Kidney epithelial cell (primary cell): ENCODE measurements around the gene STK11. TPM values are rescaled to one million over a fixed set of nuclear protein-coding genes. Genes with fewer than 3 reads are reported as not detected.

ENCODE experiments used
- DNase-seq: peaks from one replicate; pipeline ENCODE4 v3.0.0-alpha.2; 2010; ENCODE audit warnings: low read depth
- H3K27me3 ChIP-seq: 2 replicates; pipeline ENCODE4 v1.6.0; 2011; ENCODE audit warnings: low read length; ENCODE audit not compliant: control insufficient read depth, insufficient read depth
- H3K36me3 ChIP-seq: 2 replicates; pipeline ENCODE4 v1.5.1; 2011; ENCODE audit warnings: low read length; ENCODE audit not compliant: control insufficient read depth, insufficient read depth
- H3K4me3 ChIP-seq: 2 replicates; pipeline ENCODE4 v1.5.1; 2011; ENCODE audit warnings: low read depth, mild to moderate bottlenecking, control low read depth, low read length
- total RNA-seq: library from RNA; depleted of rRNA; stranded (reverse); fragments of >200 nt; gene quantifications from 2 replicates; pipeline ENCODE4 v1.2.3, GENCODE V29; 2015
- TF ChIP-seq, protein P1 (sequence below): IDR thresholded peaks from 2 replicates; pipeline ENCODE4 v1.5.1; 2011; ENCODE audit warnings: mild to moderate bottlenecking, moderate library complexity, low read length, control low read depth, inconsistent platforms; ENCODE audit not compliant: insufficient read depth, poor library complexity, severe bottlenecking

Gene STK11
- total RNA-seq, 1 donor from 2014 or later, result 78.3 TPM

DNA sequence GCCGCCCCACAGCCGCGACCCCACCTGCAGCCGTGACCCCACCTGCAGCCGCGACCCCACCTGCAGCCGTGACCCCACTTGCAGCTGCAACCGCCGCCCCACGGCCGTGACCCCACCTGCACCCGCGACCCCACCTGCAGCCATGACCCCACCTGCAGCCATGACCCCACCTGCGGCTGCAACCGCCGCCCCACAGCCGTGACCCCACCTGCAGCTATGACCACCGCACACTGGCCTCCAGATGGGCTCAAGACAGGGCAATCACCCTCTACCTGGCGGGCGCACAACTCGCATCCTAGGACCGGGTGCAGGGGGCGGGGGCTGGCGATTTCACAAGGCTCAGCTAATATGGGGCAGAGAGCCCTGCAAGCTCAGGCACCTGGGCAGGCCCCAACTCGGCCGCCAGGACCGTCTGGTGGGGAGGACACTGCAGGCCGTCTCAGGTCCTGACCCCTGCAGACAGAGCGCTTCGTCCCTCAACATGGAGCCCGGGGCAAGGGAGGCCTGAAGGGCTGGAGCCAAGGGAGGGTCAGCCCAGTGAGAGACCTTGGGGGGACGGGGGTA, 46.6 kb upstream of the STK11 start:
- Histone ChIP-seq H3K36me3 (no peaks in the 10 kb centered on the region), H3K27me3 (no peaks in the 10 kb centered on the region), H3K4me3 (no peak overlapping the region)
- DNase-seq, result no peak
- TF ChIP-seq, protein P1, sequence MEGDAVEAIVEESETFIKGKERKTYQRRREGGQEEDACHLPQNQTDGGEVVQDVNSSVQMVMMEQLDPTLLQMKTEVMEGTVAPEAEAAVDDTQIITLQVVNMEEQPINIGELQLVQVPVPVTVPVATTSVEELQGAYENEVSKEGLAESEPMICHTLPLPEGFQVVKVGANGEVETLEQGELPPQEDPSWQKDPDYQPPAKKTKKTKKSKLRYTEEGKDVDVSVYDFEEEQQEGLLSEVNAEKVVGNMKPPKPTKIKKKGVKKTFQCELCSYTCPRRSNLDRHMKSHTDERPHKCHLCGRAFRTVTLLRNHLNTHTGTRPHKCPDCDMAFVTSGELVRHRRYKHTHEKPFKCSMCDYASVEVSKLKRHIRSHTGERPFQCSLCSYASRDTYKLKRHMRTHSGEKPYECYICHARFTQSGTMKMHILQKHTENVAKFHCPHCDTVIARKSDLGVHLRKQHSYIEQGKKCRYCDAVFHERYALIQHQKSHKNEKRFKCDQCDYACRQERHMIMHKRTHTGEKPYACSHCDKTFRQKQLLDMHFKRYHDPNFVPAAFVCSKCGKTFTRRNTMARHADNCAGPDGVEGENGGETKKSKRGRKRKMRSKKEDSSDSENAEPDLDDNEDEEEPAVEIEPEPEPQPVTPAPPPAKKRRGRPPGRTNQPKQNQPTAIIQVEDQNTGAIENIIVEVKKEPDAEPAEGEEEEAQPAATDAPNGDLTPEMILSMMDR, result no peak

DNA sequence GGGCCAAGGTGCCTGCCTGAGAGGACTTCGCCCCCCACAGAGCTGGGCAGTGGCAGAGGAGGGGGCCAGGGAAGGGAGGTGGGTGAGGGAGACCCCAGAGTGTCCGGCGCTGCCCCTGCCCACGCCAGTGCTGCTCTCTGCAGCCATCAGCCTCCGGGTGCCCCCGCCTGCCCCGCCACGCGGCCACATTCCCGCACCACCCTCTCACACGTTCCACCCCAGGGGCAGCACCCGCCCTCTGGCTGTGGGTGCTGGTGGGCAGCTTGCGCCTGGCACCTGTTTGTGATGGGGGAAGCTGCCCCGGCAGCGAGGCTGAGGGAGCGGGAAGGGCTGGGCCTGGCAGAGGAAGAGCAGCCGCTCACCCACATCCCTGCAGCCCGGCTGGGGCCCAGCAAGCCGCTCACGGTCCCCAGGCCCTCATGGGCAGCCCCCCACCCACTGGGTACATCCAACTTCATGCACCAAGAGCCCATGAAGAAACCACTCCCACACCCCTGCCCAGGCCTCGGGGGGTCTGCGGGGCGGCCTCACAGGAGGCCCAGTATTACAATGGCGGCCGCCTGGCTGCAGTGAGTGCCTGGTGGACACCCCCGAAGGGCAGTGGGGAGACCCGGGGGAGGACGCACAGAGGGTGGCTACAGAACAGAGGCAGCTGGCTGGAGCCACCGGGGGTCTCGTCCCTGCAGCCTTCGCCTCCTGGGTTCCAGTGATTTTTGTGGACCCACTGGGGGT, 45.5 kb upstream of the STK11 start:
- Histone ChIP-seq H3K4me3 (no peak overlapping the region), H3K36me3 (no peaks in the 10 kb centered on the region), H3K27me3 (no peaks in the 10 kb centered on the region)
- no peak for DNase-seq
- TF ChIP-seq, protein P1, result no peak

DNA sequence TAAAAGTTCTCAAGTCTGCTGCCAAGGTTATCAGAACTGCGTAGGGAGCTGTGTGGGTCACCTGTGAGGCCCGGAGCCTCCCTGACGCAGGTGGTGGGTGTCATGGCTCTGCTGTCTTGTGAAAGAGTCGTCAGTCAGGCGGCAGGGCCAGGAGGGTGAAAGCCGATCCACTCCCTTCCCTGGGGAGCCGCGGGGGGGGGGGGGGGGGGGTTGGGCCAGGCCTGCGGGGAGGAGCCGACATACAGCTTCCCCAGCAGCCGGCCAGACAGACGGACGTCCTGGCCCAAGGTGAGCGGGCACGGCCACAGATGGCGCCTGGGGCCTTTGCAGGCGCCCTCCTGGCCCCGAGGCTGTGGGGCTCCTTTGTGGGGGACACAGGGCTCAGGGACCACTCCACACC, 43.9 kb upstream of the STK11 start:
- H3K27me3 ChIP-seq, result no peaks in the 10 kb centered on the region
- H3K36me3 ChIP-seq, result peaks cover under 1% of the 10 kb centered on the region
- TF ChIP-seq, protein P1, result no peak
- no peak for DNase-seq
- H3K4me3 ChIP-seq, result no peak overlapping the region

DNA sequence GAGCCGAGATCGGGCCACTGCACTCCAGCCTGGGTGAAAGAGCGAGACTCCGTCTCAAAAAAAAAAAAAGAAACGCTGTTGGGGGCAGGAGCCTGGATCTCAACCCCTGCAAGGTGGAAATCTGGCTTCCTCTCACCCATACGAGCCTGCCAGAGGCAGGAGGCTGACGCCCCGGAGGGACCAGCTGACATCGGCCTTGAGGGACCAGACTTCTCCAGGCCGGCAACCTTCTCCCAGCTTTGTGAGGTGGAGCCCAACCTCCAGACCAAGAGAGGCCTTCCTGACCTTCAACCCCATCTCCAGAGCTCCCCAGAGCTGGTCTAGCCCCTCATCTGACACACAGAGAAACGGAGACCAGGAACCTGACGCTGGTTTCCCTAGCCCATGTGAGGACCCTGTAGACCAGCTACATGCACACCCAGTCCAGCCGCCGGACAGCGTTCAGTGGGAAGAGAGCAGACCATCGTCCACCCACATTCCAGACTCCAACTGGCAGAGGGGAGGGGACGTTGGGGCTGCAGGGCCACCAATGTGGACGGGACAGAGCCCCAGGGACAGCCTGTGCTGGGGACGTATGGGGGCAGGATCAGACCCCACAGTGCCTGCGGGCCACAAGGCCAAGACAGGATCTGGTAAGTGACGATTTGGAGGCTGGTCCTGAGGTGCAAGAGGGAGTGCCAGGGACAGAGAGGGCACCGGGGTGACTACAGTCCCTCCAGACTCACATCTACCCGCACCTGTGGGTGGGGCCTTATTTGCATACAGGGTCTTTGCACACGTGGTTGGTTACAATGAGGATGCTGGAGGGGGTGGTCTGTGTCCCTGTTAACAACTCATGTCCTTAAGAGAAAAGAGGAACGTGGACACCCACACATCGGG, 42.9 kb upstream of the STK11 start:
- TF ChIP-seq, protein P1, result no peak
- Histone ChIP-seq H3K4me3 (no peak overlapping the region), H3K36me3 (peaks cover 2% of the 10 kb centered on the region), H3K27me3 (no peaks in the 10 kb centered on the region)
- no peak for DNase-seq

DNA sequence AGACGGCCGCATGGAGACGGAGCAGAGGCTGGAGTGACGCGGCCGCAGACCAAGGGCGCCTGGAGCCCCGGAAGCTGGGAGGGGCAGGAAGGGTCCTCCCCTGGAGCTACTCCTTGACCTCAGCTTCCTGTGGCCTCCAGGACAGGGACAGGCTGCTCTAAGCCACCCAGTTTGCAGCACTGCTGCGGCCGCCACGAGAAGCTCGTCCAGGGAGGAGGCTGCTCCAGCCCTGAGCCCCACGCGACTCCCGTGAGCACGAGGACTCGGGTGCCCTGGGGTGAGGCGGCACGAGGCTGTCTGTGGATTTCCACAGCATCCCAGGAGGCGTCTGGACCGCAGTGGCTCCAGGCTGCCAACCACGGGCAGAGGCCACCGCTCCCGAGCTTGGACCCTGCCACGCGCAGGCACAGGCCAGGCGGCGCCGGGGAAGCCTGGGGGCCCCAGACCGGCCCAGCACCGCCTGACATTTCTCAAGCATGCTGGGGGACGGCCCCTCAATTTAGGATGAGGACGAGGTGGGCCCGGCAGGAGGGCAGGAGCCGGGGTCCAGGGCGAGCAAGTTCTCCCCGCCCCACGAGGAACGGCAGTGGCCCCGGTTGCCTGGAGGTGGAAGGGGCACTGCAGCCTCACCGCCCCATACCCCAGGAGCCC, 42.2 kb upstream of the STK11 start:
- H3K27me3 ChIP-seq, result no peaks in the 10 kb centered on the region
- H3K4me3 ChIP-seq, result no peak overlapping the region
- DNase-seq, result no peak
- TF ChIP-seq, protein P1, result no peak
- peaks cover 2% of the 10 kb centered on the region for H3K36me3 ChIP-seq
